Activated naive CD8-positive, alpha-beta T cell treated with anti-CD3 and anti-CD28 coated beads, Interleukin-2, amount 50 U/mL, for 24 hours (primary cell): Measurements from ENCODE around the gene KIAA0825.
"Not testable (repeated sequence)": the region's sequence is repeated elsewhere in the genome, so short reads cannot be mapped to it uniquely, and the experiment has no call there.

Experiments
- ATAC-seq: fragments of 150-1000 bp; cut with Tn5 transposase; one replicate; pipeline ENCODE4 v1.10.0; 2021
- DNase-seq: peaks from one replicate; pipeline ENCODE4 v3.0.0; 2021
- H3K27ac Mint-ChIP-seq: one replicate; pipeline ENCODE4 v1.8.0; 2021; ENCODE audit warnings: mild to moderate bottlenecking, mixed read lengths
- H3K27me3 Mint-ChIP-seq: one replicate; pipeline ENCODE4 v1.8.0; 2021; ENCODE audit warnings: mixed read lengths
- H3K36me3 Mint-ChIP-seq: one replicate; pipeline ENCODE4 v1.8.0; 2021; ENCODE audit warnings: low read depth, mixed read lengths
- H3K4me1 Mint-ChIP-seq: one replicate; pipeline ENCODE4 v1.8.0; 2021; ENCODE audit warnings: mixed read lengths
- H3K4me3 Mint-ChIP-seq: one replicate; pipeline ENCODE4 v1.8.0; 2021; ENCODE audit warnings: mild to moderate bottlenecking, moderate library complexity, mixed read lengths
- H3K9me3 Mint-ChIP-seq: one replicate; pipeline ENCODE4 v1.8.0; 2021; ENCODE audit warnings: mixed read lengths

Gene KIAA0825

GRCh38 chr5:94191604-94192003, 426.8 kb downstream of the KIAA0825 start:
- DNase-seq: no peak
- peaks cover 2% of the 10 kb centered on the region for H3K36me3 Mint-ChIP-seq
- no peaks in the 10 kb centered on the region for H3K4me1 Mint-ChIP-seq
- no peak overlapping the region for H3K4me3 Mint-ChIP-seq
- H3K27me3 Mint-ChIP-seq: peaks cover 2% of the 10 kb centered on the region
- no peak for ATAC-seq
- H3K9me3 Mint-ChIP-seq: peaks cover 4% of the 10 kb centered on the region
- no peak overlapping the region for H3K27ac Mint-ChIP-seq

- Mint-ChIP-seq H3K9me3 (peaks cover 4% of the 10 kb centered on the region), H3K4me3 (no peak overlapping the region), H3K27me3 (peaks cover 2% of the 10 kb centered on the region), H3K36me3 (peaks cover 2% of the 10 kb centered on the region), H3K4me1 (no peaks in the 10 kb centered on the region), H3K27ac (no peak overlapping the region)
- DNase-seq (no peak), ATAC-seq (no peak)
Observed at GRCh38 chr5:94188725-94189124, 429.7 kb downstream of the KIAA0825 start.

- DNase-seq (no peak), ATAC-seq (no peak)
- Mint-ChIP-seq H3K27ac (no peak overlapping the region), H3K4me1 (no peaks in the 10 kb centered on the region), H3K4me3 (no peak overlapping the region), H3K36me3 (peaks cover 2% of the 10 kb centered on the region), H3K27me3 (peaks cover 4% of the 10 kb centered on the region), H3K9me3 (peaks cover 4% of the 10 kb centered on the region)
Observed at GRCh38 chr5:94184870-94185269, 433.5 kb downstream of the KIAA0825 start.

- DNase-seq: no peak
- H3K27me3 Mint-ChIP-seq: peaks cover 3% of the 10 kb centered on the region
- no peak overlapping the region for H3K27ac Mint-ChIP-seq
Observed at GRCh38 chr5:94181895-94182294, 436.5 kb downstream of the KIAA0825 start.

GRCh38 chr5:94180761-94181160, 437.6 kb downstream of the KIAA0825 start:
- Mint-ChIP-seq H3K36me3 (no peaks in the 10 kb centered on the region), H3K9me3 (no peaks in the 10 kb centered on the region), H3K4me3 (no peak overlapping the region), H3K27ac (no peak overlapping the region), H3K4me1 (no peaks in the 10 kb centered on the region), H3K27me3 (peaks cover 3% of the 10 kb centered on the region)
- no peak for ATAC-seq
- no peak for DNase-seq

More at GRCh38 chr5:94181895-94182294, 436.5 kb downstream of the KIAA0825 start:
- ATAC-seq: no peak
- no peaks in the 10 kb centered on the region for H3K4me1 Mint-ChIP-seq
- no peak overlapping the region for H3K4me3 Mint-ChIP-seq
- H3K36me3 Mint-ChIP-seq: no peaks in the 10 kb centered on the region
- H3K9me3 Mint-ChIP-seq: peaks cover 1% of the 10 kb centered on the region

- no peak for ATAC-seq
- DNase-seq: no peak
- H3K27ac Mint-ChIP-seq: no peak overlapping the region
- H3K27me3 Mint-ChIP-seq: no peaks in the 10 kb centered on the region
- H3K4me3 Mint-ChIP-seq: no peak overlapping the region
- H3K9me3 Mint-ChIP-seq: no peaks in the 10 kb centered on the region
- no peaks in the 10 kb centered on the region for H3K4me1 Mint-ChIP-seq
- H3K36me3 Mint-ChIP-seq: peaks cover 2% of the 10 kb centered on the region
Observed at GRCh38 chr5:94175912-94176311, 442.5 kb downstream of the KIAA0825 start.

GRCh38 chr5:94174748-94175411, 443.5 kb downstream of the KIAA0825 start:
- DNase-seq (no peak), ATAC-seq (no peak)
- H3K27ac Mint-ChIP-seq: no peak overlapping the region
- peaks cover 2% of the 10 kb centered on the region for H3K36me3 Mint-ChIP-seq
- no peaks in the 10 kb centered on the region for H3K4me1 Mint-ChIP-seq
- no peaks in the 10 kb centered on the region for H3K9me3 Mint-ChIP-seq
- H3K4me3 Mint-ChIP-seq: no peak overlapping the region
- no peaks in the 10 kb centered on the region for H3K27me3 Mint-ChIP-seq

GRCh38 chr5:94173100-94173499, 445.3 kb downstream of the KIAA0825 start:
- Mint-ChIP-seq H3K9me3 (no peaks in the 10 kb centered on the region), H3K27me3 (no peaks in the 10 kb centered on the region), H3K4me3 (no peak overlapping the region), H3K36me3 (peaks cover 2% of the 10 kb centered on the region), H3K4me1 (no peaks in the 10 kb centered on the region), H3K27ac (no peak overlapping the region)
- no peak for ATAC-seq
- DNase-seq: no peak

- H3K4me3 Mint-ChIP-seq, ATAC-seq, H3K27ac Mint-ChIP-seq: not testable (repeated sequence)
Observed at GRCh38 chr5:94171070-94171469, 447.3 kb downstream of the KIAA0825 start.

GRCh38 chr5:94170158-94170557, 448.2 kb downstream of the KIAA0825 start:
- H3K9me3 Mint-ChIP-seq, H3K4me1 Mint-ChIP-seq, H3K27me3 Mint-ChIP-seq, ATAC-seq, DNase-seq, H3K36me3 Mint-ChIP-seq, H3K4me3 Mint-ChIP-seq, H3K27ac Mint-ChIP-seq: not testable (repeated sequence)

More at GRCh38 chr5:94171070-94171469, 447.3 kb downstream of the KIAA0825 start:
- H3K9me3 Mint-ChIP-seq, H3K27me3 Mint-ChIP-seq, DNase-seq, H3K4me1 Mint-ChIP-seq, H3K36me3 Mint-ChIP-seq: not testable (repeated sequence)

GRCh38 chr5:94168151-94168550, 450.3 kb downstream of the KIAA0825 start:
- Mint-ChIP-seq H3K36me3 (peaks cover 2% of the 10 kb centered on the region), H3K27ac (no peak overlapping the region), H3K4me3 (no peak overlapping the region), H3K9me3 (no peaks in the 10 kb centered on the region), H3K27me3 (peaks cover 5% of the 10 kb centered on the region), H3K4me1 (no peaks in the 10 kb centered on the region)
- DNase-seq (no peak), ATAC-seq (no peak)

- Mint-ChIP-seq H3K9me3 (no peaks in the 10 kb centered on the region), H3K27ac (no peak overlapping the region), H3K36me3 (no peaks in the 10 kb centered on the region), H3K27me3 (peaks cover 5% of the 10 kb centered on the region), H3K4me1 (no peaks in the 10 kb centered on the region), H3K4me3 (no peak overlapping the region)
- ATAC-seq (no peak), DNase-seq (no peak)
Observed at GRCh38 chr5:94161801-94162200, 456.6 kb downstream of the KIAA0825 start.

- Mint-ChIP-seq H3K4me3 (no peak overlapping the region), H3K4me1 (no peaks in the 10 kb centered on the region), H3K9me3 (no peaks in the 10 kb centered on the region), H3K27me3 (no peaks in the 10 kb centered on the region), H3K36me3 (no peaks in the 10 kb centered on the region), H3K27ac (no peak overlapping the region)
- ATAC-seq (no peak), DNase-seq (no peak)
Observed at GRCh38 chr5:94159144-94159543, 459.3 kb downstream of the KIAA0825 start.

- no peaks in the 10 kb centered on the region for H3K36me3 Mint-ChIP-seq
- ATAC-seq (no peak), DNase-seq (no peak)
- H3K27me3 Mint-ChIP-seq: no peaks in the 10 kb centered on the region
- no peaks in the 10 kb centered on the region for H3K4me1 Mint-ChIP-seq
- no peak overlapping the region for H3K4me3 Mint-ChIP-seq
- H3K9me3 Mint-ChIP-seq: no peaks in the 10 kb centered on the region
- H3K27ac Mint-ChIP-seq: no peak overlapping the region
Observed at GRCh38 chr5:94157704-94158539, 460.5 kb downstream of the KIAA0825 start.

GRCh38 chr5:94154672-94155071, 463.7 kb downstream of the KIAA0825 start:
- Mint-ChIP-seq H3K36me3 (no peaks in the 10 kb centered on the region), H3K9me3 (no peaks in the 10 kb centered on the region), H3K4me3 (no peak overlapping the region), H3K4me1 (no peaks in the 10 kb centered on the region), H3K27me3 (no peaks in the 10 kb centered on the region), H3K27ac (no peak overlapping the region)
- no peak for DNase-seq
- no peak for ATAC-seq
